Measurements from ENCODE around the gene ZNF385D.

DNA sequence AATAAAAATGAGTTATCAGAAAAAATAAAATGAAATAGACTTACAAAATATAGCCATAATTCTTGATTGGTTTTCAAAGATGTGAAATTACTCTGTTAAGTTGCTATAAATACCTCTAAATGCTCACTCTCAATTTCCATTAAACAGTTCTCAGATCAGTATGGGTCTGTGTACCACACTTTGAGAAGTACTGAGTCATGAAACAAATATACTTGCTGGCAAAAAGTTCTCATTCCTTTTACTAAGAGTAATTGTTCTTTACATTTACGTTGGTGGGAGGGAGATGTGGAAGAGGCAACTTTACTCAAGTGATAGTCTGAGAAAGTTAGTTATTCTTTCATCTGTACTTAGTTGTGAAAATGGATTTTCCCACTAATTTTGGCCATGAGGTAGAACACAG lies 96.3 kb downstream of the ZNF385D start:
- TF ChIP-seq, protein P1, sequence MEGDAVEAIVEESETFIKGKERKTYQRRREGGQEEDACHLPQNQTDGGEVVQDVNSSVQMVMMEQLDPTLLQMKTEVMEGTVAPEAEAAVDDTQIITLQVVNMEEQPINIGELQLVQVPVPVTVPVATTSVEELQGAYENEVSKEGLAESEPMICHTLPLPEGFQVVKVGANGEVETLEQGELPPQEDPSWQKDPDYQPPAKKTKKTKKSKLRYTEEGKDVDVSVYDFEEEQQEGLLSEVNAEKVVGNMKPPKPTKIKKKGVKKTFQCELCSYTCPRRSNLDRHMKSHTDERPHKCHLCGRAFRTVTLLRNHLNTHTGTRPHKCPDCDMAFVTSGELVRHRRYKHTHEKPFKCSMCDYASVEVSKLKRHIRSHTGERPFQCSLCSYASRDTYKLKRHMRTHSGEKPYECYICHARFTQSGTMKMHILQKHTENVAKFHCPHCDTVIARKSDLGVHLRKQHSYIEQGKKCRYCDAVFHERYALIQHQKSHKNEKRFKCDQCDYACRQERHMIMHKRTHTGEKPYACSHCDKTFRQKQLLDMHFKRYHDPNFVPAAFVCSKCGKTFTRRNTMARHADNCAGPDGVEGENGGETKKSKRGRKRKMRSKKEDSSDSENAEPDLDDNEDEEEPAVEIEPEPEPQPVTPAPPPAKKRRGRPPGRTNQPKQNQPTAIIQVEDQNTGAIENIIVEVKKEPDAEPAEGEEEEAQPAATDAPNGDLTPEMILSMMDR (IDR thresholded peaks at IDR 0.05): no peak
- TF ChIP-seq POLR2A (IDR thresholded peaks at IDR 0.05): no peak
